Measurements from ENCODE around the gene RREB1. TPM values are rescaled to one million over a fixed set of nuclear protein-coding genes. Genes with fewer than 3 reads are reported as not detected.

Gene RREB1
- total RNA-seq, 1 experiment from 2014 or later = 35.8 TPM

DNA sequence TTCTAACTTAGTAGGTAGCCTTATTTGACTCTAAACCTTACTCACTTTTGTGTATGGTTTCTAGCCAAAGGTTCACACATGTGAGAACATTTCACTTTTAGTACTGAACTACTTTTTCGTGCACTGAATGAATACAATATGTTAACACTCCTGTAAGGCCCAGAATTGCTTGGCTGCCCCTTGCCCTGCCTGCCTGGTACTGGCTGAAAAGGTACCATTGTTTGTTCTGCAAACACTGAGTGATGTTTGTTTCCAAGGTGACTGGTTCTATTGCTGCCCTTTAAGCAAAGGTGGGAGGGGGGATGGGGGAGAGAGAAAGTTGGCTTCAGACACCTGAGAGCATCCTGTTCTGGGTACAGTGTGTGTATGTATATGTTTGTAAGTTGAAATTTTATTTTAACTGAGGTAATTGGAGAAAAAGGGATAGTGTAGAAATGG is 31.2 kb downstream of the RREB1 start:
- Histone ChIP-seq H4K91ac (ENCODE audit: insufficient read length, low read depth, low read length) (no peak overlapping the region), H3K79me1 (ENCODE audit: insufficient read depth, low read depth, low read length, poor library complexity, severe bottlenecking) (no peaks in the 10 kb centered on the region), H3K27ac (ENCODE audit: insufficient read length, low read depth, low read length) (no peak overlapping the region), H4K20me1 (ENCODE audit: control insufficient read depth, insufficient read depth, insufficient read length) (no peaks in the 10 kb centered on the region), H3K14ac (ENCODE audit: insufficient read depth, low read length) (no peak overlapping the region), H2BK120ac (ENCODE audit: low read depth, low read length, poor library complexity, severe bottlenecking) (no peak overlapping the region), H3K9me3 (ENCODE audit: control insufficient read depth, low read depth, low read length) (no peaks in the 10 kb centered on the region), H2BK12ac (ENCODE audit: insufficient read length, low read depth, low read length) (no peak overlapping the region), H3K56ac (ENCODE audit: insufficient read length, low read depth, low read length) (no peak overlapping the region), H3K23ac (ENCODE audit: insufficient read length, low read depth, low read length) (no peak overlapping the region), H4K8ac (replicated peaks; ENCODE audit: insufficient read length, low read depth, low read length) (no peak overlapping the region), H3K18ac (ENCODE audit: insufficient read length, low read depth, low read length) (no peak overlapping the region), H4K5ac (ENCODE audit: insufficient read length, low read depth, low read length) (no peak overlapping the region), H2BK5ac (ENCODE audit: insufficient read length, low read length) (no peak overlapping the region), H2BK20ac (ENCODE audit: low read depth, low read length, poor library complexity, severe bottlenecking) (no peak overlapping the region), H3K79me2 (ENCODE audit: insufficient read depth, low read length) (peaks cover 5% of the 10 kb centered on the region; the same call in 1 of the 2 replicates), H2AFZ (ENCODE audit: low read length) (no peak overlapping the region), H3K9ac (ENCODE audit: extremely low read depth, insufficient read length, low read length) (no peak overlapping the region), H2AK5ac (ENCODE audit: insufficient read length, low read length) (no peak overlapping the region), H3K4me2 (ENCODE audit: insufficient read depth, insufficient read length, low read length) (no peak overlapping the region), H3K4me1 (ENCODE audit: insufficient read depth, low read length) (peaks cover 15% of the 10 kb centered on the region), H3K27me3 (ENCODE audit: insufficient read depth, low read length) (no peaks in the 10 kb centered on the region), H3K23me2 (ENCODE audit: insufficient read length, low read depth, low read length, poor library complexity, severe bottlenecking) (peaks cover 4% of the 10 kb centered on the region), H3K4ac (ENCODE audit: low read depth, low read length) (no peak overlapping the region), H2BK15ac (ENCODE audit: low read depth, low read length) (no peak overlapping the region), H3T11ph (ENCODE audit: low read length) (no peak overlapping the region)
- TF ChIP-seq, protein P1, sequence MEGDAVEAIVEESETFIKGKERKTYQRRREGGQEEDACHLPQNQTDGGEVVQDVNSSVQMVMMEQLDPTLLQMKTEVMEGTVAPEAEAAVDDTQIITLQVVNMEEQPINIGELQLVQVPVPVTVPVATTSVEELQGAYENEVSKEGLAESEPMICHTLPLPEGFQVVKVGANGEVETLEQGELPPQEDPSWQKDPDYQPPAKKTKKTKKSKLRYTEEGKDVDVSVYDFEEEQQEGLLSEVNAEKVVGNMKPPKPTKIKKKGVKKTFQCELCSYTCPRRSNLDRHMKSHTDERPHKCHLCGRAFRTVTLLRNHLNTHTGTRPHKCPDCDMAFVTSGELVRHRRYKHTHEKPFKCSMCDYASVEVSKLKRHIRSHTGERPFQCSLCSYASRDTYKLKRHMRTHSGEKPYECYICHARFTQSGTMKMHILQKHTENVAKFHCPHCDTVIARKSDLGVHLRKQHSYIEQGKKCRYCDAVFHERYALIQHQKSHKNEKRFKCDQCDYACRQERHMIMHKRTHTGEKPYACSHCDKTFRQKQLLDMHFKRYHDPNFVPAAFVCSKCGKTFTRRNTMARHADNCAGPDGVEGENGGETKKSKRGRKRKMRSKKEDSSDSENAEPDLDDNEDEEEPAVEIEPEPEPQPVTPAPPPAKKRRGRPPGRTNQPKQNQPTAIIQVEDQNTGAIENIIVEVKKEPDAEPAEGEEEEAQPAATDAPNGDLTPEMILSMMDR (conservative IDR thresholded peaks at IDR 0.05) = no peak
- Mint-ChIP-seq H3K27me3 (ENCODE audit: low read depth) (no peaks in the 10 kb centered on the region), H3K4me1 (peaks cover 49 to 59% of the 10 kb centered on the region in 2 experiments), H3K27ac (peak overlapping the region in 2 of 3 experiments; percentile 8 to 18; a peak in 2 of 7 replicates), H3K4me3 (no peak overlapping the region), H3K36me3 (ENCODE audit: insufficient read depth in 1 of 3, low read depth in 3 of 3) (no peaks in the 10 kb centered on the region; a peak in 1 of 7 replicates), H3K9me3 (no peaks in the 10 kb centered on the region)
- WGBS (ENCODE audit: extremely low coverage, insufficient read length, low lambda C conversion rate) = no CpG with 5 or more reads among the region's 1 CpG
- peak; percentile 64 for DNase-seq

All from H9 (cell line).